Measurements from ENCODE around the gene HS2ST1.

DNA sequence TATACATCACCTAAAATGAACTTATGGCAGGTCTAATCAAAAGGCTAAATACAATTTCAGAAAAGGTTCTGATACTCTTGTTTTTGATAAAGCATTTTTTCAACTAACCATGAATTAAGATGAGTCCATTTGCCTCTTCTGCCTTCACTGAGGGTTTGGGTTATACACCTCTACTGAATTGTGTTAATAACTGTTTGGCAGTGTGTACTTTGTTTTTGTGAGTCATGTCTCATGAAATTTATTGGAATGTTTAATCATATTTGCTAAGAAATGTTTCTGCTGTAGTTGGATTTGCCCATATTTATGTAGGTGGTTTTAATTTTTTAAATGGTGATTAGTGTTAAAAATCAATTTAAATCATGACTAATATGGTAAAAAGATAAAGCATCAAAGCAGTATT, 190.5 kb downstream of the HS2ST1 start:
- TF ChIP-seq POLR2AphosphoS5 (IDR thresholded peaks at IDR 0.05; ENCODE audit: insufficient read depth, low read depth, low read length) (no peak), POLR2A (IDR thresholded peaks at IDR 0.05; ENCODE audit: low read depth, low read length) (no peak), GATA2 (IDR thresholded peaks at IDR 0.05; ENCODE audit: insufficient read depth, insufficient read length, low read depth, low read length) (no peak), EZH2 (IDR thresholded peaks at IDR 0.05; ENCODE audit: borderline replicate concordance, low read depth, low read length, severe bottlenecking) (no peak), FOS (IDR thresholded peaks at IDR 0.05; ENCODE audit: borderline replicate concordance, insufficient read depth, low read length) (no peak), MYC (IDR thresholded peaks at IDR 0.05; ENCODE audit: low read depth, low read length) (no peak)
- TF ChIP-seq, protein P1, sequence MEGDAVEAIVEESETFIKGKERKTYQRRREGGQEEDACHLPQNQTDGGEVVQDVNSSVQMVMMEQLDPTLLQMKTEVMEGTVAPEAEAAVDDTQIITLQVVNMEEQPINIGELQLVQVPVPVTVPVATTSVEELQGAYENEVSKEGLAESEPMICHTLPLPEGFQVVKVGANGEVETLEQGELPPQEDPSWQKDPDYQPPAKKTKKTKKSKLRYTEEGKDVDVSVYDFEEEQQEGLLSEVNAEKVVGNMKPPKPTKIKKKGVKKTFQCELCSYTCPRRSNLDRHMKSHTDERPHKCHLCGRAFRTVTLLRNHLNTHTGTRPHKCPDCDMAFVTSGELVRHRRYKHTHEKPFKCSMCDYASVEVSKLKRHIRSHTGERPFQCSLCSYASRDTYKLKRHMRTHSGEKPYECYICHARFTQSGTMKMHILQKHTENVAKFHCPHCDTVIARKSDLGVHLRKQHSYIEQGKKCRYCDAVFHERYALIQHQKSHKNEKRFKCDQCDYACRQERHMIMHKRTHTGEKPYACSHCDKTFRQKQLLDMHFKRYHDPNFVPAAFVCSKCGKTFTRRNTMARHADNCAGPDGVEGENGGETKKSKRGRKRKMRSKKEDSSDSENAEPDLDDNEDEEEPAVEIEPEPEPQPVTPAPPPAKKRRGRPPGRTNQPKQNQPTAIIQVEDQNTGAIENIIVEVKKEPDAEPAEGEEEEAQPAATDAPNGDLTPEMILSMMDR (IDR thresholded peaks at IDR 0.05; ENCODE audit: extremely low read depth in 1 of 2, insufficient read depth in 1 of 2, low read depth in 1 of 2, low read length in 2 of 2): no peak
